ENCODE measurements around the gene KAT7. TPM values are rescaled to one million over a fixed set of nuclear protein-coding genes. Genes with fewer than 3 reads are reported as not detected.

Gene KAT7
- polyA plus RNA-seq, 1 of the 3 experiments (the other 2 are of a cell fraction): 20.2 TPM

GRCh38 chr17:49788478-49789242, at the start of gene KAT7 (continued):
- TF ChIP-seq, protein P1, sequence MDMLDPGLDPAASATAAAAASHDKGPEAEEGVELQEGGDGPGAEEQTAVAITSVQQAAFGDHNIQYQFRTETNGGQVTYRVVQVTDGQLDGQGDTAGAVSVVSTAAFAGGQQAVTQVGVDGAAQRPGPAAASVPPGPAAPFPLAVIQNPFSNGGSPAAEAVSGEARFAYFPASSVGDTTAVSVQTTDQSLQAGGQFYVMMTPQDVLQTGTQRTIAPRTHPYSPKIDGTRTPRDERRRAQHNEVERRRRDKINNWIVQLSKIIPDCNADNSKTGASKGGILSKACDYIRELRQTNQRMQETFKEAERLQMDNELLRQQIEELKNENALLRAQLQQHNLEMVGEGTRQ (IDR thresholded peaks at IDR 0.05; ENCODE audit: borderline replicate concordance, low read depth, low read length): peak; percentile 70; the same call in 1 of the 2 replicates

DNA sequence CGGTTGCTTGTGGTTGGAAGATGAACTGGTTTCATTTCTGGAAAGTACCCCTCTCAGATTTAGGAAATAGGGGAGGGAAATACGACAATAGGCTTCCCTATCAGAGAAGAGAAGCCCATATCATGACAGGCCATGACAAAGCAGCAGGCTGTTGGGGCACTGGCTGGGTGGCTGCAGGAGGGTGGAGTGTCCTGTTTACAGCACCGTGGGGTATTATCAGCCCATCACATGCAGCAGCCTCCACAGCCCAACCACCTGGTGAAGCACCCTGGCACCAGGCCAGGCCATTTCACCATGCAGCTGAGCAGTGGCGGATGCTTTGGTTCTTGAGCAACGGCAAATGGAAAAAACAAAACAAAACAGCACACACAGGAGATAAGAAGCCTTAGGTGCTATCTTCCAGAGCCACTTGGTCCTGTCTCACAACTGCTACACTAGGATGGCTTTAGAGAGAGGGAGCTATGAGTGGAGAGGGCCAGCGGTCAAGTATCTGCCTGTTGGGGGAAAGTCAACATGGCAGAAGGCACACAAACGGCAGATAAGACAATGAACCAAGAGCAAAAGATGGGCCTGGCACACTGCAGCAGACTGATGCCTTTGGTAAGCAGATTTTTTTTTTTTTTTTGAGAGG, 48.7 kb upstream of the KAT7 start:
- POLR2A ChIA-PET: interaction anchor here (1.0 kb wide), 1 partner anchor 24 kb away, joined by 3 read pairs; no protein-coding TSS in a partner anchor
- DNase-seq: peak; percentile 67

DNA sequence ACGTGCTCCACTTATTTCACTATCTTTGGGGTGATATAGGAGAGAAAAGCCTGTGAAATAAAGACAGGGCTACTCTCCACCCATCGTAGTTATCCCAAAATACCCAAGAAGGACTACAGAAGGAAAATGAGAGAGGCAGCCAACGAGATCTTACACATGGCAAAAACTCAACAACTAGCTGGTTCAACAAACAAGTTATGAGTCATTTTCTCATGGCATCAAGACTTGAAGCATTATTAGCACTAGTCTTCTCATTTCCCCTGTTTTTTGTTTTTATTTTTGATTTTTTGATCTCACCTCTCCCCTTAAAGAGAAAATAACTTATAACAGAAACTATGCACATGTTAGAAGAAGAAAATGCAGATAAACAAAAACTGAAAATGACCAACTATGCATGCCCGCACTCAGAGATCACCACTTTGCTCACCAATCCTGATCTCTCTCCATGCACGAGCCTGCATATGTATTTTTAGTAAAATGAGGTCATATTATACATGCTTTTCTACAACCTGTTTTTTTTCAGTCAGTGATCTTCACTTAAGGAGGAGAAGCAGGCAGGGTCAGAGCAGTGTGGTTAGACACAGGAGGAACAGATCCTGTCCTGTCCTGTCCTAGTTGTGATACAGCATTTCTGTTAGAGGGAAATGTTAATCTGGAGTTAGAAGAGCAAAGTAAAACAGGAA, 47.3 kb upstream of the KAT7 start:
- H4K20me1 ChIP-seq (ENCODE audit: insufficient read depth): no peaks in the 10 kb centered on the region
- ChIA-PET CTCF (interaction anchor here (1.0 to 2.0 kb wide), 3 partner anchors 45 to 257 kb away, joined by 3 to 5 read pairs (median 3); no protein-coding TSS in a partner anchor), POLR2A (no interaction called here)
- 0 out of 2 replicates have a peak overlapping the region, but pooled peaks have one; percentile 1 for H3K4me2 ChIP-seq
- TF ChIP-seq SMC3 (IDR thresholded peaks at IDR 0.05; ENCODE audit: low read depth, low read length) (no peak), EP300 (IDR thresholded peaks at IDR 0.05; ENCODE audit: borderline replicate concordance in 1 of 2, low read depth in 1 of 2, low read length in 1 of 2) (no peak), RAD21 (IDR thresholded peaks at IDR 0.05; ENCODE audit: low read length) (no peak), TCF12 (IDR thresholded peaks at IDR 0.05) (no peak), FOSL2 (IDR thresholded peaks at IDR 0.05; ENCODE audit: borderline replicate concordance, low read depth) (peak; percentile 19; the same call in 1 of the 2 replicates), IRF3 (IDR thresholded peaks at IDR 0.05; ENCODE audit: low read depth, low read length) (no peak), REST (IDR thresholded peaks at IDR 0.05; ENCODE audit: low read depth, low read length) (no peak)
- TF ChIP-seq, protein P1 (IDR thresholded peaks at IDR 0.05; ENCODE audit: borderline replicate concordance, low read depth, low read length): no peak
- DNase-seq: no peak
- H3K36me3 ChIP-seq (replicated peaks in 1 of 2; ENCODE audit: control insufficient read depth in 1 of 2, insufficient read depth in 2 of 2, low read length in 1 of 2): no peaks in the 10 kb centered on the region
- no peak overlapping the region for H3K9ac ChIP-seq
- H3K9me2 ChIP-seq: no peaks in the 10 kb centered on the region
- WGBS (ENCODE audit: low lambda C conversion rate): 58% methylated on average over 5 of the region's 5 CpGs
- no peaks in the 10 kb centered on the region for H3K79me2 ChIP-seq (ENCODE audit: insufficient read depth)
- no peak overlapping the region for H3K4me3 ChIP-seq (ENCODE audit: low read depth in 2 of 2, low read length in 1 of 2)
- no peak overlapping the region for H2AFZ ChIP-seq (ENCODE audit: low read depth)
- no peaks in the 10 kb centered on the region for H3F3A ChIP-seq (replicated peaks; ENCODE audit: insufficient read depth)
- H3K9me3 ChIP-seq: no peaks in the 10 kb centered on the region
- H3K27me3 ChIP-seq (ENCODE audit: insufficient read depth): no peaks in the 10 kb centered on the region
- H3K4me1 ChIP-seq (ENCODE audit: control insufficient read depth in 1 of 2, insufficient read depth in 2 of 2, low read depth in 1 of 2, low read length in 1 of 2): peaks cover 5 to 10% of the 10 kb centered on the region in 2 experiments; a peak in 2 of 4 replicates
- no peak overlapping the region for H3K27ac ChIP-seq (ENCODE audit: low read depth in 2 of 2, low read length in 1 of 2)

More for the DNA sequence above, 48.7 kb upstream of the KAT7 start:
- no peaks in the 10 kb centered on the region for H4K20me1 ChIP-seq (ENCODE audit: insufficient read depth)
- peaks cover 5 to 10% of the 10 kb centered on the region in 2 experiments; a peak in 2 of 4 replicates for H3K4me1 ChIP-seq (ENCODE audit: control insufficient read depth in 1 of 2, insufficient read depth in 2 of 2, low read depth in 1 of 2, low read length in 1 of 2)
- TF ChIP-seq TCF12 (IDR thresholded peaks at IDR 0.05) (no peak), GATA2 (CRISPR knock-in tag; IDR thresholded peaks at IDR 0.05) (peak; percentile 86), GABPA (IDR thresholded peaks at IDR 0.05; ENCODE audit: low read depth) (no peak), ELF1 (IDR thresholded peaks at IDR 0.05) (no peak), FOXM1 (IDR thresholded peaks at IDR 0.05; ENCODE audit: low read depth) (no peak), MEF2A (IDR thresholded peaks at IDR 0.05; ENCODE audit: borderline replicate concordance, low read depth) (no peak), FOXJ3 (CRISPR knock-in tag; IDR thresholded peaks at IDR 0.05) (0 out of 2 replicates have a peak, but pooled peaks have one; percentile 74), MXI1 (IDR thresholded peaks at IDR 0.05; ENCODE audit: low read depth, low read length) (peak; percentile 38; the same call in 1 of the 2 replicates), SMC3 (IDR thresholded peaks at IDR 0.05; ENCODE audit: low read depth, low read length) (no peak), CHD2 (IDR thresholded peaks at IDR 0.05; ENCODE audit: low read length, partially characterized antibody) (peak; percentile 17)
- H3K36me3 ChIP-seq (replicated peaks in 1 of 2; ENCODE audit: control insufficient read depth in 1 of 2, insufficient read depth in 2 of 2, low read length in 1 of 2): no peaks in the 10 kb centered on the region
- H3K79me2 ChIP-seq (ENCODE audit: insufficient read depth): no peaks in the 10 kb centered on the region
- H3K27ac ChIP-seq (ENCODE audit: low read depth in 2 of 2, low read length in 1 of 2): peak overlapping the region in 1 of 2 experiments; percentile 39; a peak in 1 of 4 replicates
- H3K9ac ChIP-seq: no peak overlapping the region
- no peak overlapping the region for H3K4me3 ChIP-seq (ENCODE audit: low read depth in 2 of 2, low read length in 1 of 2)
- H3K27me3 ChIP-seq (ENCODE audit: insufficient read depth): no peaks in the 10 kb centered on the region
- 70% methylated on average over 7 of the region's 7 CpGs for WGBS (ENCODE audit: low lambda C conversion rate)
- H2AFZ ChIP-seq (ENCODE audit: low read depth): no peak overlapping the region
- H3K9me3 ChIP-seq: no peaks in the 10 kb centered on the region
- no peaks in the 10 kb centered on the region for H3K9me2 ChIP-seq
- CTCF ChIA-PET: interaction anchor here (1.1 to 2.0 kb wide), 4 partner anchors 8 to 258 kb away, joined by 3 to 5 read pairs (median 3); partner anchors contain the start of gene SLC35B1
- H3K4me2 ChIP-seq: no peak overlapping the region
- no peaks in the 10 kb centered on the region for H3F3A ChIP-seq (replicated peaks; ENCODE audit: insufficient read depth)

Measured in SK-N-SH (cell line).